A549 (cell line): ENCODE measurements around the gene DNAJB13.

Experiments used
- CHD2 ChIP-seq: fragments of 150-350 bp; IDR thresholded peaks from 2 replicates; pipeline ENCODE4 v1.6.1; 2014; ENCODE audit warnings: low read length; ENCODE audit not compliant: partially characterized antibody
- EP300 ChIP-seq, 2 experiments: fragments of >200 bp; sonication (Bioruptor Twin); formaldehyde crosslinking; IDR thresholded peaks; 2 replicates in 1 of 2; 3 replicates in 1 of 2; pipeline ENCODE4 v1.6.1; 2016 to 2017
- POLR2A ChIP-seq: IDR thresholded peaks from 2 replicates; pipeline ENCODE4 v1.6.1; 2012; ENCODE audit warnings: mild to moderate bottlenecking, low read length
- RAD21 ChIP-seq, 2 experiments: fragments of >200 bp in 1 of 2; sonication (Bioruptor Twin) in 1 of 2; formaldehyde crosslinking in 1 of 2; IDR thresholded peaks in 1 of 2; conservative IDR thresholded peaks in 1 of 2; 2 replicates in 1 of 2; 3 replicates in 1 of 2; pipeline ENCODE4 v1.6.1; 2012 to 2018; ENCODE audit warnings: inconsistent platforms in 1 of 2
- SMC3 ChIP-seq: fragments of >200 bp; sonication (Bioruptor Twin); formaldehyde crosslinking; IDR thresholded peaks from 3 replicates; pipeline ENCODE4 v1.6.1; 2018; ENCODE audit warnings: inconsistent platforms
- ZSCAN20 ChIP-seq: fragments of 250-450 bp; sonication (Bioruptor Pico); IDR thresholded peaks from 2 replicates; pipeline ENCODE4 v1.8.0; 2022; ENCODE audit warnings: mild to moderate bottlenecking, moderate library complexity
- TF ChIP-seq, protein P1 (sequence below): fragments of >200 bp; sonication (Bioruptor Twin); formaldehyde crosslinking; IDR thresholded peaks from 3 replicates; pipeline ENCODE4 v1.5.1; 2016
- TF ChIP-seq, protein P2 (sequence below): fragments of 250-450 bp; sonication (Bioruptor Pico); IDR thresholded peaks from 2 replicates; pipeline ENCODE4 v1.5.0; 2021; ENCODE audit warnings: mild to moderate bottlenecking, moderate library complexity, borderline replicate concordance
- TF ChIP-seq, protein P3 (sequence below): fragments of 200-600 bp; sonication (generic); IDR thresholded peaks from 2 replicates; pipeline ENCODE4 v1.6.1; 2016; ENCODE audit warnings: antibody characterized with exemption, mild to moderate bottlenecking, moderate library complexity
- TF ChIP-seq, protein P4 (sequence below): fragments of 450-650 bp; IDR thresholded peaks from 2 replicates; pipeline ENCODE4 v1.6.1; 2014; ENCODE audit warnings: antibody characterized with exemption

DNA sequence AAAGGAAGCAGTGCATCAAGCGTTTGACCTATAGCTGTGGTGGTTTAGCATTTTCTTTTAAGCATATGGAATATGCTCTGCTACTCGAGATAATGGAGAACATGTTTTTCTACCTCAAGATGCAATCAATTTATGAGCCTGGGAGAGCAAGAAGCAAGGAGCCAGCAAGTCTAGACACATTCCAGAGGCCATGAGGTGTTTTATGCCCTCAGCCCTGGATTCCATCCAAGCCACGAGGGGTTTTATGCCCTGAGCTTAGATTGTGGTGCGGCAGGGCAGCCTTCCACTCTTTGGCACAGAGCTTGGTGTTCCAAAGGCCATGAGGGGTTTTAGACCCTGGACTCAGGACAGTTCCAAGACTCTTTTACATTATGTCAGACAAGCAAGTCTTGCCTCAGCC, 11.7 kb upstream of the DNAJB13 start:
- TF ChIP-seq EP300 (IDR thresholded peaks at IDR 0.05), result no peak
- TF ChIP-seq, protein P1, sequence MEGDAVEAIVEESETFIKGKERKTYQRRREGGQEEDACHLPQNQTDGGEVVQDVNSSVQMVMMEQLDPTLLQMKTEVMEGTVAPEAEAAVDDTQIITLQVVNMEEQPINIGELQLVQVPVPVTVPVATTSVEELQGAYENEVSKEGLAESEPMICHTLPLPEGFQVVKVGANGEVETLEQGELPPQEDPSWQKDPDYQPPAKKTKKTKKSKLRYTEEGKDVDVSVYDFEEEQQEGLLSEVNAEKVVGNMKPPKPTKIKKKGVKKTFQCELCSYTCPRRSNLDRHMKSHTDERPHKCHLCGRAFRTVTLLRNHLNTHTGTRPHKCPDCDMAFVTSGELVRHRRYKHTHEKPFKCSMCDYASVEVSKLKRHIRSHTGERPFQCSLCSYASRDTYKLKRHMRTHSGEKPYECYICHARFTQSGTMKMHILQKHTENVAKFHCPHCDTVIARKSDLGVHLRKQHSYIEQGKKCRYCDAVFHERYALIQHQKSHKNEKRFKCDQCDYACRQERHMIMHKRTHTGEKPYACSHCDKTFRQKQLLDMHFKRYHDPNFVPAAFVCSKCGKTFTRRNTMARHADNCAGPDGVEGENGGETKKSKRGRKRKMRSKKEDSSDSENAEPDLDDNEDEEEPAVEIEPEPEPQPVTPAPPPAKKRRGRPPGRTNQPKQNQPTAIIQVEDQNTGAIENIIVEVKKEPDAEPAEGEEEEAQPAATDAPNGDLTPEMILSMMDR, result no peak
- TF ChIP-seq POLR2A, result no peak
- TF ChIP-seq, protein P2, sequence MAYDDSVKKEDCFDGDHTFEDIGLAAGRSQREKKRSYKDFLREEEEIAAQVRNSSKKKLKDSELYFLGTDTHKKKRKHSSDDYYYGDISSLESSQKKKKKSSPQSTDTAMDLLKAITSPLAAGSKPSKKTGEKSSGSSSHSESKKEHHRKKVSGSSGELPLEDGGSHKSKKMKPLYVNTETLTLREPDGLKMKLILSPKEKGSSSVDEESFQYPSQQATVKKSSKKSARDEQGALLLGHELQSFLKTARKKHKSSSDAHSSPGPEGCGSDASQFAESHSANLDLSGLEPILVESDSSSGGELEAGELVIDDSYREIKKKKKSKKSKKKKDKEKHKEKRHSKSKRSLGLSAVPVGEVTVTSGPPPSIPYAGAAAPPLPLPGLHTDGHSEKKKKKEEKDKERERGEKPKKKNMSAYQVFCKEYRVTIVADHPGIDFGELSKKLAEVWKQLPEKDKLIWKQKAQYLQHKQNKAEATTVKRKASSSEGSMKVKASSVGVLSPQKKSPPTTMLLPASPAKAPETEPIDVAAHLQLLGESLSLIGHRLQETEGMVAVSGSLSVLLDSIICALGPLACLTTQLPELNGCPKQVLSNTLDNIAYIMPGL, result no peak
- TF ChIP-seq, protein P3, sequence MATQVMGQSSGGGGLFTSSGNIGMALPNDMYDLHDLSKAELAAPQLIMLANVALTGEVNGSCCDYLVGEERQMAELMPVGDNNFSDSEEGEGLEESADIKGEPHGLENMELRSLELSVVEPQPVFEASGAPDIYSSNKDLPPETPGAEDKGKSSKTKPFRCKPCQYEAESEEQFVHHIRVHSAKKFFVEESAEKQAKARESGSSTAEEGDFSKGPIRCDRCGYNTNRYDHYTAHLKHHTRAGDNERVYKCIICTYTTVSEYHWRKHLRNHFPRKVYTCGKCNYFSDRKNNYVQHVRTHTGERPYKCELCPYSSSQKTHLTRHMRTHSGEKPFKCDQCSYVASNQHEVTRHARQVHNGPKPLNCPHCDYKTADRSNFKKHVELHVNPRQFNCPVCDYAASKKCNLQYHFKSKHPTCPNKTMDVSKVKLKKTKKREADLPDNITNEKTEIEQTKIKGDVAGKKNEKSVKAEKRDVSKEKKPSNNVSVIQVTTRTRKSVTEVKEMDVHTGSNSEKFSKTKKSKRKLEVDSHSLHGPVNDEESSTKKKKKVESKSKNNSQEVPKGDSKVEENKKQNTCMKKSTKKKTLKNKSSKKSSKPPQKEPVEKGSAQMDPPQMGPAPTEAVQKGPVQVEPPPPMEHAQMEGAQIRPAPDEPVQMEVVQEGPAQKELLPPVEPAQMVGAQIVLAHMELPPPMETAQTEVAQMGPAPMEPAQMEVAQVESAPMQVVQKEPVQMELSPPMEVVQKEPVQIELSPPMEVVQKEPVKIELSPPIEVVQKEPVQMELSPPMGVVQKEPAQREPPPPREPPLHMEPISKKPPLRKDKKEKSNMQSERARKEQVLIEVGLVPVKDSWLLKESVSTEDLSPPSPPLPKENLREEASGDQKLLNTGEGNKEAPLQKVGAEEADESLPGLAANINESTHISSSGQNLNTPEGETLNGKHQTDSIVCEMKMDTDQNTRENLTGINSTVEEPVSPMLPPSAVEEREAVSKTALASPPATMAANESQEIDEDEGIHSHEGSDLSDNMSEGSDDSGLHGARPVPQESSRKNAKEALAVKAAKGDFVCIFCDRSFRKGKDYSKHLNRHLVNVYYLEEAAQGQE, result no peak
- no peak for TF ChIP-seq ZSCAN20
- TF ChIP-seq CHD2, result no peak
- TF ChIP-seq RAD21 (conservative IDR thresholded peaks at IDR 0.05 in 1 of 2, IDR thresholded peaks at IDR 0.05 in 1 of 2), result no peak
- TF ChIP-seq, protein P4, sequence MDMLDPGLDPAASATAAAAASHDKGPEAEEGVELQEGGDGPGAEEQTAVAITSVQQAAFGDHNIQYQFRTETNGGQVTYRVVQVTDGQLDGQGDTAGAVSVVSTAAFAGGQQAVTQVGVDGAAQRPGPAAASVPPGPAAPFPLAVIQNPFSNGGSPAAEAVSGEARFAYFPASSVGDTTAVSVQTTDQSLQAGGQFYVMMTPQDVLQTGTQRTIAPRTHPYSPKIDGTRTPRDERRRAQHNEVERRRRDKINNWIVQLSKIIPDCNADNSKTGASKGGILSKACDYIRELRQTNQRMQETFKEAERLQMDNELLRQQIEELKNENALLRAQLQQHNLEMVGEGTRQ, result no peak
- TF ChIP-seq SMC3, result no peak
